DOHH2 (cell line): ENCODE measurements around the gene NEDD4L.

Experiments used
- H3F3A ChIP-seq: fragments of 200-600 bp; sonication (generic), shearing (Covaris generic); 2 replicates; pipeline ENCODE4 v1.6.0; 2016; ENCODE audit warnings: antibody characterized with exemption, mild to moderate bottlenecking; ENCODE audit not compliant: control insufficient read depth, insufficient read depth
- H3K27ac ChIP-seq: fragments of 200-600 bp; sonication (generic); 2 replicates; pipeline ENCODE4 v1.5.1; 2014; ENCODE audit warnings: low read depth, mild to moderate bottlenecking, low read length, moderate library complexity
- H3K27me3 ChIP-seq: fragments of 200-600 bp; sonication (generic); 2 replicates; pipeline ENCODE4 v1.6.1; 2014; ENCODE audit warnings: mild to moderate bottlenecking, low read length, mixed read lengths; ENCODE audit not compliant: control insufficient read depth
- H3K36me3 ChIP-seq: fragments of 200-600 bp; sonication (generic); 2 replicates; pipeline ENCODE4 v1.6.1; 2014; ENCODE audit warnings: mild to moderate bottlenecking, low read length, moderate library complexity, mixed read lengths; ENCODE audit not compliant: control insufficient read depth
- H3K4me1 ChIP-seq: fragments of 200-600 bp; sonication (generic); 2 replicates; pipeline ENCODE4 v1.6.1; 2014; ENCODE audit warnings: mild to moderate bottlenecking, low read length, mixed read lengths; ENCODE audit not compliant: control insufficient read depth
- H3K4me2 ChIP-seq: fragments of 200-600 bp; sonication (generic); 2 replicates; pipeline ENCODE4 v1.6.0; 2014; ENCODE audit warnings: mild to moderate bottlenecking, low read length, moderate library complexity
- H3K4me3 ChIP-seq: fragments of 200-600 bp; sonication (generic); 2 replicates; pipeline ENCODE4 v1.5.1; 2014; ENCODE audit warnings: mild to moderate bottlenecking, low read length, mixed read lengths
- H3K79me2 ChIP-seq: fragments of 200-600 bp; sonication (generic); 2 replicates; pipeline ENCODE4 v1.6.1; 2014; ENCODE audit warnings: mild to moderate bottlenecking, low read length, mixed read lengths; ENCODE audit not compliant: control insufficient read depth
- H3K9me2 ChIP-seq: fragments of 200-600 bp; sonication (generic); replicated peaks from 2 replicates; pipeline ENCODE4 v1.6.1; 2014; ENCODE audit warnings: mild to moderate bottlenecking, low read length, mixed read lengths; ENCODE audit not compliant: control insufficient read depth
- H3K9me3 ChIP-seq: fragments of 200-600 bp; sonication (generic); 2 replicates; pipeline ENCODE4 v1.6.1; 2014; ENCODE audit warnings: antibody characterized with exemption, low read length, mixed read lengths; ENCODE audit not compliant: control insufficient read depth, insufficient read depth
- H4K20me1 ChIP-seq: fragments of 200-600 bp; sonication (generic); 2 replicates; pipeline ENCODE4 v1.6.0; 2014; ENCODE audit warnings: low read depth, mild to moderate bottlenecking, antibody characterized with exemption, low read length, moderate library complexity; ENCODE audit not compliant: control insufficient read depth, insufficient read depth
- EZH2phosphoT487 ChIP-seq: fragments of 200-600 bp; sonication (generic); IDR thresholded peaks from 2 replicates; pipeline ENCODE4 v1.6.1; 2017; ENCODE audit warnings: borderline replicate concordance, mild to moderate bottlenecking, antibody characterized with exemption, low read length, moderate library complexity, mixed read lengths
- TF ChIP-seq, protein P1 (sequence below): fragments of 200-600 bp; sonication (generic); IDR thresholded peaks from one replicate; pipeline ENCODE4 v1.5.1; 2014; ENCODE audit warnings: antibody characterized with exemption, mild to moderate bottlenecking, low read depth, low read length; ENCODE audit not compliant: poor library complexity, severe bottlenecking

NEDD4L gene

DNA sequence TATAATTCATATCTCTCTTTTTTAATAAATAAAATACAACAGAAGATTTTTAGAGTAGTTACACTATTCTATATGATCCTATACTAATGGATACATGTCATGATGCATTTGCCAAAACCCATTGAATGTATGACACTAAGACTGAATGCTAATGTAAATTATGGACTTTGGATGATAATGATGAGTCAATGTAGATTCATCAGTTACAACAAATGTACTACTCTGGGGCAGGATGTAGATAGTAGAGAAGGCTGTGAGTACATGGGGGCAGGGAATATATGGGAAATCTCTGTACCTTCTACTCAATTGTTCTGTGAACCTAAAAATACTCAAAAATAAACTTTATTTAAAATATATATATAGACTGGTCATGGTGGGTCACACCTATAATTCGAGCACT, 45.6 kb upstream of the NEDD4L start:
- Histone ChIP-seq H3K36me3 (no peaks in the 10 kb centered on the region), H3K4me3 (no peak overlapping the region), H3K4me2 (no peak overlapping the region), H3K9me3 (no peaks in the 10 kb centered on the region), H3K79me2 (no peaks in the 10 kb centered on the region), H3K9me2 (no peaks in the 10 kb centered on the region), H3K27ac (no peak overlapping the region), H3F3A (no peaks in the 10 kb centered on the region), H4K20me1 (no peaks in the 10 kb centered on the region), H3K4me1 (peaks cover 31% of the 10 kb centered on the region), H3K27me3 (peaks cover 5% of the 10 kb centered on the region; the same call in 1 of the 2 replicates)
- TF ChIP-seq EZH2phosphoT487, result no peak
- TF ChIP-seq, protein P1, sequence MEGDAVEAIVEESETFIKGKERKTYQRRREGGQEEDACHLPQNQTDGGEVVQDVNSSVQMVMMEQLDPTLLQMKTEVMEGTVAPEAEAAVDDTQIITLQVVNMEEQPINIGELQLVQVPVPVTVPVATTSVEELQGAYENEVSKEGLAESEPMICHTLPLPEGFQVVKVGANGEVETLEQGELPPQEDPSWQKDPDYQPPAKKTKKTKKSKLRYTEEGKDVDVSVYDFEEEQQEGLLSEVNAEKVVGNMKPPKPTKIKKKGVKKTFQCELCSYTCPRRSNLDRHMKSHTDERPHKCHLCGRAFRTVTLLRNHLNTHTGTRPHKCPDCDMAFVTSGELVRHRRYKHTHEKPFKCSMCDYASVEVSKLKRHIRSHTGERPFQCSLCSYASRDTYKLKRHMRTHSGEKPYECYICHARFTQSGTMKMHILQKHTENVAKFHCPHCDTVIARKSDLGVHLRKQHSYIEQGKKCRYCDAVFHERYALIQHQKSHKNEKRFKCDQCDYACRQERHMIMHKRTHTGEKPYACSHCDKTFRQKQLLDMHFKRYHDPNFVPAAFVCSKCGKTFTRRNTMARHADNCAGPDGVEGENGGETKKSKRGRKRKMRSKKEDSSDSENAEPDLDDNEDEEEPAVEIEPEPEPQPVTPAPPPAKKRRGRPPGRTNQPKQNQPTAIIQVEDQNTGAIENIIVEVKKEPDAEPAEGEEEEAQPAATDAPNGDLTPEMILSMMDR, result no peak

DNA sequence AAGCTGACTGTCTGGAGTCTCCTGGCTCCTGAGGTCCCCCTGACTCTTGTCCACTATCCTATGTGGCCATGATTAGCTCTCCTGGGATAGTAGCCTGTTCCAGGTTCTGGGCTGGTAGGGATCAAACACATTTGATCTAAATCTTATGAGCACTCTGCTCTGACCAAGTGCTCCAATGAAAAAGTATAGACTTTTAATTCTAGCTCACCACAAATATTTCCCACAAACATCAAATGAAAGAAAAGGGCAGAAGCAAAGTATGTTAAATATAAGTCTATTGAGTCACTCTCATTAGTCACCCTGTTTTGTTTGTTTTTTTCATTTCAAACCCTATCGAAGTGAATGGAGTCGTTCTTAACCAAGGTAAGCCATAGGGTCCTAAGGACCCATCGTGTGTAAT, 39.7 kb upstream of the NEDD4L start:
- Histone ChIP-seq H3K4me2 (no peak overlapping the region), H3K9me3 (no peaks in the 10 kb centered on the region), H3K36me3 (no peaks in the 10 kb centered on the region), H3F3A (no peaks in the 10 kb centered on the region), H3K27me3 (peaks cover 13% of the 10 kb centered on the region; the same call in 1 of the 2 replicates), H3K79me2 (no peaks in the 10 kb centered on the region), H3K4me1 (peaks cover 3% of the 10 kb centered on the region; the same call in 1 of the 2 replicates), H3K9me2 (no peaks in the 10 kb centered on the region), H4K20me1 (no peaks in the 10 kb centered on the region), H3K4me3 (no peak overlapping the region), H3K27ac (no peak overlapping the region)
- TF ChIP-seq, protein P1, result no peak
- no peak for TF ChIP-seq EZH2phosphoT487

DNA sequence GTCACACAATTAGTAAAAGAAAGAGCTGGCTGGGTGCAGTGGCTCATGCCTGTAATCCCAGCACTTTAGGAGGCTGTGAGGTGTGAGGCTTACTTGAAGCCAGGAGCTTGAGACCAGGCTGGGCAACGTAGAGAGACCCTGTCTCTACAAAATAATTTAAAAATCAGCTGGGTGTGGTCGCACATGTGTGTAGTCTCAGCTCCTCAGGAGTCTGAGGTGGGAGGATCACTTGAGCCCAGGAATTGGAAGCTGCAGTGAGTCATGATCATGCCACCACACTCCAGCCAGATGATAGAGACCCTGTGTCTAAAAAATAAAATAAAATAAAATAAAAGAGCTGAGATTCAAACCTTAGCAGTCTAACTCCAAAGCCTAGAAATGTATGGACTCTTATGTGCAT, 39.0 kb upstream of the NEDD4L start:
- TF ChIP-seq, protein P1, result no peak
- TF ChIP-seq EZH2phosphoT487, result no peak
- H3K9me2 ChIP-seq, result no peaks in the 10 kb centered on the region
- H3K4me2 ChIP-seq, result no peak overlapping the region
- H3K27ac ChIP-seq, result no peak overlapping the region
- no peak overlapping the region for H3K4me3 ChIP-seq
- peaks cover 13% of the 10 kb centered on the region; the same call in 1 of the 2 replicates for H3K27me3 ChIP-seq
- H3K9me3 ChIP-seq, result no peaks in the 10 kb centered on the region
- H3K36me3 ChIP-seq, result no peaks in the 10 kb centered on the region
- no peaks in the 10 kb centered on the region for H3F3A ChIP-seq
- H3K79me2 ChIP-seq, result no peaks in the 10 kb centered on the region
- H4K20me1 ChIP-seq, result no peaks in the 10 kb centered on the region
- peaks cover 3% of the 10 kb centered on the region; the same call in 1 of the 2 replicates for H3K4me1 ChIP-seq
